ENCODE measurements around the gene SNCA.

The SNCA gene

DNA sequence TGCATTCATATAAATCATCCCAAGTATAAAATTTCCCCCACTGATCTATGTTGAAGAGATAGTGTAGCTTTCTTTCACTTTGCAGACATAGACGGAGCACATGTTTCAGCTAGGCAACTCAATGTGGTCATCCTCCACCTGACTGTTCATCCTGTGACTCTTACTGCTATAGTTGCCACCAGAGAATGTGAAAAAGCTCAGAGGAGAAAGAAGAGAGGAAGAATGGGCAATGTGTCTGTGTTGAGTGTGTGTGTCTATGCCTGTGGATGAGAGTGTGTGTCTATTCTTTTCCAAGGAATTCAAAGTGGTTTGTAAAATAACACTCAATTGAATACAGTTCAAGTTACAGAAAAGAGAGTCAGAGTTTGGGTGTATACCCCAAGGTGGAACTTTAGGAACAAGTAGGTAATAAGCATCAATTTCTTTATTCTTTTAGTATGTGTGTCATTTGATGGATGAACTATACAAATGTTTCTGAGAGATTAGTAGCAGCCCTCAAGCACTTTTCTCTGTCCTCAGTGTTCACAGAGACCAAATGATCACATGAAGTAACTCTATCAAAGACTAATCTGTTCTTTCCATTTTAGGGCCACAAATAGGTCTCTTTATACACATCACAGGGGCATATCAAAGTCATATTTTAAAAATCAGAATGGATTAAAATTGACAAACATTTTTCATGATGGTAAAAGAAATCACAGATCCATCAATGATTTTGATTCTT, 2.3 kb downstream of the SNCA start:
- Histone ChIP-seq H3K4me1 (ENCODE audit: control insufficient read depth, low read length) (peaks cover 4% of the 10 kb centered on the region), H3K27me3 (ENCODE audit: control insufficient read depth, low read length) (0 out of 2 replicates have a peak, but pooled peaks cover 3% of the 10 kb centered on the region), H4K20me1 (ENCODE audit: control insufficient read depth, insufficient read depth, low read depth, low read length) (no peaks in the 10 kb centered on the region), H3F3A (ENCODE audit: control insufficient read depth, insufficient read depth) (no peaks in the 10 kb centered on the region), H3K27ac (ENCODE audit: low read depth, low read length) (no peak overlapping the region), H3K9me2 (replicated peaks; ENCODE audit: control insufficient read depth, low read length) (no peaks in the 10 kb centered on the region), H3K79me2 (ENCODE audit: control insufficient read depth, low read length) (no peaks in the 10 kb centered on the region), H3K9me3 (ENCODE audit: control insufficient read depth, insufficient read depth, low read length) (no peaks in the 10 kb centered on the region), H3K4me2 (ENCODE audit: low read length) (no peak overlapping the region), H3K4me3 (ENCODE audit: low read length) (no peak overlapping the region), H3K36me3 (ENCODE audit: control insufficient read depth, low read length) (no peaks in the 10 kb centered on the region)
- TF ChIP-seq, protein P1, sequence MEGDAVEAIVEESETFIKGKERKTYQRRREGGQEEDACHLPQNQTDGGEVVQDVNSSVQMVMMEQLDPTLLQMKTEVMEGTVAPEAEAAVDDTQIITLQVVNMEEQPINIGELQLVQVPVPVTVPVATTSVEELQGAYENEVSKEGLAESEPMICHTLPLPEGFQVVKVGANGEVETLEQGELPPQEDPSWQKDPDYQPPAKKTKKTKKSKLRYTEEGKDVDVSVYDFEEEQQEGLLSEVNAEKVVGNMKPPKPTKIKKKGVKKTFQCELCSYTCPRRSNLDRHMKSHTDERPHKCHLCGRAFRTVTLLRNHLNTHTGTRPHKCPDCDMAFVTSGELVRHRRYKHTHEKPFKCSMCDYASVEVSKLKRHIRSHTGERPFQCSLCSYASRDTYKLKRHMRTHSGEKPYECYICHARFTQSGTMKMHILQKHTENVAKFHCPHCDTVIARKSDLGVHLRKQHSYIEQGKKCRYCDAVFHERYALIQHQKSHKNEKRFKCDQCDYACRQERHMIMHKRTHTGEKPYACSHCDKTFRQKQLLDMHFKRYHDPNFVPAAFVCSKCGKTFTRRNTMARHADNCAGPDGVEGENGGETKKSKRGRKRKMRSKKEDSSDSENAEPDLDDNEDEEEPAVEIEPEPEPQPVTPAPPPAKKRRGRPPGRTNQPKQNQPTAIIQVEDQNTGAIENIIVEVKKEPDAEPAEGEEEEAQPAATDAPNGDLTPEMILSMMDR (IDR thresholded peaks at IDR 0.05; ENCODE audit: low read depth, low read length, poor library complexity, severe bottlenecking), result no peak
- TF ChIP-seq EZH2phosphoT487 (IDR thresholded peaks at IDR 0.05; ENCODE audit: borderline replicate concordance, low read length), result no peak

- Histone ChIP-seq H3K36me3 (ENCODE audit: control insufficient read depth, low read length) (no peaks in the 10 kb centered on the region), H3K79me2 (ENCODE audit: control insufficient read depth, low read length) (no peaks in the 10 kb centered on the region), H3K9me3 (ENCODE audit: control insufficient read depth, insufficient read depth, low read length) (no peaks in the 10 kb centered on the region), H3K4me1 (ENCODE audit: control insufficient read depth, low read length) (peaks cover 10% of the 10 kb centered on the region), H3K9me2 (replicated peaks; ENCODE audit: control insufficient read depth, low read length) (no peaks in the 10 kb centered on the region), H3K4me2 (ENCODE audit: low read length) (peak overlapping the region; percentile 33), H3K27me3 (ENCODE audit: control insufficient read depth, low read length) (0 out of 2 replicates have a peak, but pooled peaks cover 3% of the 10 kb centered on the region), H3F3A (ENCODE audit: control insufficient read depth, insufficient read depth) (no peaks in the 10 kb centered on the region), H3K27ac (ENCODE audit: low read depth, low read length) (no peak overlapping the region), H4K20me1 (ENCODE audit: control insufficient read depth, insufficient read depth, low read depth, low read length) (no peaks in the 10 kb centered on the region), H3K4me3 (ENCODE audit: low read length) (0 out of 2 replicates have a peak overlapping the region, but pooled peaks have one; percentile 3)
- TF ChIP-seq, protein P1 (IDR thresholded peaks at IDR 0.05; ENCODE audit: low read depth, low read length, poor library complexity, severe bottlenecking), result no peak
- TF ChIP-seq EZH2phosphoT487 (IDR thresholded peaks at IDR 0.05; ENCODE audit: borderline replicate concordance, low read length), result no peak
Measured at GRCh38 chr4:89829470-89830138, 7.4 kb downstream of the SNCA start.

DNA sequence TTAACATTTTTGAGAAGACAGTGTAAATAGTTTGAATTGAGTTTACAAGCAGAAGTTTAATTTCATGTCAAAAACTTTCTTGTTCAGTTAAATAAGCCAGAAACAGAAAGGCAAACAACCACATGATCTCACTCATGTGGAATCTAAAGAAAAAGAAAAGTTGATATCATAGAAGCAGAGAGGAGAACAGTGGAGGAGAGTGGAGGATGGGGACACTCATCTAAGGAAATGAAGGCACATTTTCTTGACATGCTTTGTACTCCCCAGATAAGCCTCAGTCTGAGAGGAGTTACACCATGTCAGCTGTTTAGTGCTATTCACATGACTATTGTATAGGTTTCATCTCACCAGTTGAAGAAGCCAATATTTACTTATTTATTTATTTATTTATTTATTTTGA, 13.5 kb downstream of the SNCA start:
- H3K79me2 ChIP-seq (ENCODE audit: control insufficient read depth, low read length), result no peaks in the 10 kb centered on the region
- H3K27me3 ChIP-seq (ENCODE audit: control insufficient read depth, low read length), result no peaks in the 10 kb centered on the region
- H3K27ac ChIP-seq (ENCODE audit: low read depth, low read length), result no peak overlapping the region
- no peaks in the 10 kb centered on the region for H4K20me1 ChIP-seq (ENCODE audit: control insufficient read depth, insufficient read depth, low read depth, low read length)
- TF ChIP-seq, protein P1 (IDR thresholded peaks at IDR 0.05; ENCODE audit: low read depth, low read length, poor library complexity, severe bottlenecking), result no peak
- no peak for TF ChIP-seq EZH2phosphoT487 (IDR thresholded peaks at IDR 0.05; ENCODE audit: borderline replicate concordance, low read length)
- H3K4me2 ChIP-seq (ENCODE audit: low read length), result no peak overlapping the region
- no peaks in the 10 kb centered on the region for H3K9me3 ChIP-seq (ENCODE audit: control insufficient read depth, insufficient read depth, low read length)
- H3F3A ChIP-seq (ENCODE audit: control insufficient read depth, insufficient read depth), result no peaks in the 10 kb centered on the region
- H3K4me3 ChIP-seq (ENCODE audit: low read length), result no peak overlapping the region
- H3K4me1 ChIP-seq (ENCODE audit: control insufficient read depth, low read length), result no peaks in the 10 kb centered on the region
- H3K36me3 ChIP-seq (ENCODE audit: control insufficient read depth, low read length), result no peaks in the 10 kb centered on the region
- H3K9me2 ChIP-seq (replicated peaks; ENCODE audit: control insufficient read depth, low read length), result no peaks in the 10 kb centered on the region
